H9 (cell line): ENCODE results near the gene FMNL3. TPM values are rescaled to one million over a fixed set of nuclear protein-coding genes. Genes with fewer than 3 reads are reported as not detected.

Experiments
- DNase-seq: peaks from one replicate; pipeline ENCODE4 v3.0.0-alpha.2; 2017
- H2AFZ ChIP-seq: one replicate; pipeline ENCODE4 v1.6.1; 2013; ENCODE audit warnings: mild to moderate bottlenecking, low read length, control low read depth, moderate library complexity
- H2AK5ac ChIP-seq: 2 replicates; pipeline ENCODE4 v1.6.1; 2013; ENCODE audit warnings: low read length, control low read depth, mixed read lengths; ENCODE audit not compliant: insufficient read length
- H2BK120ac ChIP-seq: one replicate; pipeline ENCODE4 v1.6.1; 2013; ENCODE audit warnings: low read depth, mild to moderate bottlenecking, low read length, control low read depth, inconsistent platforms; ENCODE audit not compliant: poor library complexity, severe bottlenecking
- H2BK12ac ChIP-seq: 2 replicates; pipeline ENCODE4 v1.6.1; 2013; ENCODE audit warnings: low read length, control low read depth, mixed read lengths, low read depth; ENCODE audit not compliant: insufficient read length
- H2BK15ac ChIP-seq: 2 replicates; pipeline ENCODE4 v1.6.1; 2013; ENCODE audit warnings: low read depth, low read length, control low read depth
- H2BK20ac ChIP-seq: one replicate; pipeline ENCODE4 v1.6.1; 2013; ENCODE audit warnings: low read depth, mild to moderate bottlenecking, low read length, control low read depth, inconsistent platforms; ENCODE audit not compliant: poor library complexity, severe bottlenecking
- H2BK5ac ChIP-seq: 2 replicates; pipeline ENCODE4 v1.6.1; 2013; ENCODE audit warnings: low read length, control low read depth, mixed read lengths; ENCODE audit not compliant: insufficient read length
- H3K14ac ChIP-seq: 2 replicates; pipeline ENCODE4 v1.6.1; 2013; ENCODE audit warnings: low read length, control low read depth; ENCODE audit not compliant: insufficient read depth
- H3K18ac ChIP-seq: 2 replicates; pipeline ENCODE4 v1.6.1; 2013; ENCODE audit warnings: low read depth, mild to moderate bottlenecking, mixed read lengths, low read length, control low read depth; ENCODE audit not compliant: insufficient read length
- H3K23ac ChIP-seq: 2 replicates; pipeline ENCODE4 v1.6.1; 2013; ENCODE audit warnings: low read length, control low read depth, mixed read lengths, low read depth; ENCODE audit not compliant: insufficient read length
- H3K23me2 ChIP-seq: 2 replicates; pipeline ENCODE4 v1.6.1; 2013; ENCODE audit warnings: low read depth, mild to moderate bottlenecking, mixed read lengths, low read length, control low read depth; ENCODE audit not compliant: insufficient read length, poor library complexity, severe bottlenecking
- H3K27ac ChIP-seq: 2 replicates; pipeline ENCODE4 v1.5.1; 2013; ENCODE audit warnings: low read length, control low read depth, mixed read lengths, low read depth; ENCODE audit not compliant: insufficient read length
- H3K27me3 ChIP-seq: 2 replicates; pipeline ENCODE4 v1.6.1; 2013; ENCODE audit warnings: low read length, control low read depth, inconsistent platforms; ENCODE audit not compliant: insufficient read depth
- H3K4ac ChIP-seq: 2 replicates; pipeline ENCODE4 v1.6.1; 2013; ENCODE audit warnings: low read depth, mild to moderate bottlenecking, control low read depth, inconsistent platforms, low read length, moderate library complexity
- H3K4me1 ChIP-seq: 2 replicates; pipeline ENCODE4 v1.6.1; 2013; ENCODE audit warnings: low read length, control low read depth, inconsistent platforms; ENCODE audit not compliant: insufficient read depth
- H3K4me2 ChIP-seq: 2 replicates; pipeline ENCODE4 v1.6.1; 2013; ENCODE audit warnings: low read length, control low read depth, mixed read lengths; ENCODE audit not compliant: insufficient read length, insufficient read depth
- H3K56ac ChIP-seq: 2 replicates; pipeline ENCODE4 v1.6.1; 2013; ENCODE audit warnings: low read depth, mild to moderate bottlenecking, mixed read lengths, low read length, control low read depth; ENCODE audit not compliant: insufficient read length
- H3K79me1 ChIP-seq: 2 replicates; pipeline ENCODE4 v1.6.1; 2013; ENCODE audit warnings: low read depth, mild to moderate bottlenecking, moderate library complexity, low read length, control low read depth, inconsistent platforms; ENCODE audit not compliant: insufficient read depth, poor library complexity, severe bottlenecking
- H3K79me2 ChIP-seq: 2 replicates; pipeline ENCODE4 v1.6.1; 2013; ENCODE audit warnings: low read length, control low read depth, inconsistent platforms; ENCODE audit not compliant: insufficient read depth
- H3K9ac ChIP-seq: 2 replicates; pipeline ENCODE4 v1.6.1; 2013; ENCODE audit warnings: low read length, control low read depth, mixed read lengths; ENCODE audit not compliant: insufficient read length; ENCODE audit errors: extremely low read depth
- H3K9me3 ChIP-seq: one replicate; pipeline ENCODE4 v1.6.1; 2013; ENCODE audit warnings: low read depth, low read length, inconsistent platforms; ENCODE audit not compliant: control insufficient read depth
- H3T11ph ChIP-seq: one replicate; pipeline ENCODE4 v1.6.1; 2013; ENCODE audit warnings: mild to moderate bottlenecking, low read length, control low read depth, inconsistent platforms
- H4K20me1 ChIP-seq: one replicate; pipeline ENCODE4 v1.6.1; 2013; ENCODE audit not compliant: control insufficient read depth, insufficient read length, insufficient read depth
- H4K5ac ChIP-seq: 2 replicates; pipeline ENCODE4 v1.6.1; 2013; ENCODE audit warnings: low read depth, mild to moderate bottlenecking, mixed read lengths, low read length, control low read depth; ENCODE audit not compliant: insufficient read length
- H4K8ac ChIP-seq: replicated peaks from 2 replicates; pipeline ENCODE4 v1.6.1; 2013; ENCODE audit warnings: low read length, control low read depth, mixed read lengths, low read depth; ENCODE audit not compliant: insufficient read length
- H4K91ac ChIP-seq: 2 replicates; pipeline ENCODE4 v1.6.1; 2013; ENCODE audit warnings: low read depth, mild to moderate bottlenecking, moderate library complexity, mixed read lengths, low read length, control low read depth; ENCODE audit not compliant: insufficient read length
- H3K27ac Mint-ChIP-seq, 3 experiments: 2 replicates in 2 of 3; 3 replicates in 1 of 3; pipeline ENCODE4 v1.8.0; 2020 to 2021; ENCODE audit warnings: mixed read lengths in 3 of 3, mild to moderate bottlenecking in 1 of 3, moderate library complexity in 1 of 3
- H3K27me3 Mint-ChIP-seq: 2 replicates; pipeline ENCODE4 v1.8.0; 2021; ENCODE audit warnings: low read depth, mild to moderate bottlenecking, moderate library complexity, mixed read lengths
- H3K36me3 Mint-ChIP-seq, 3 experiments: 2 replicates in 2 of 3; 3 replicates in 1 of 3; pipeline ENCODE4 v1.8.0; 2020 to 2021; ENCODE audit warnings: low read depth in 3 of 3, mixed read lengths in 3 of 3; ENCODE audit not compliant: insufficient read depth in 1 of 3
- H3K4me1 Mint-ChIP-seq, 2 experiments: 2 replicates each; pipeline ENCODE4 v1.8.0; 2020; ENCODE audit warnings: mixed read lengths in 2 of 2
- H3K4me3 Mint-ChIP-seq, 2 experiments: 2 replicates in 1 of 2; 3 replicates in 1 of 2; pipeline ENCODE4 v1.8.0; 2020 to 2021; ENCODE audit warnings: mild to moderate bottlenecking in 2 of 2, mixed read lengths in 2 of 2, moderate library complexity in 1 of 2
- H3K9me3 Mint-ChIP-seq, 2 experiments: 2 replicates in 1 of 2; 3 replicates in 1 of 2; pipeline ENCODE4 v1.8.0; 2020; ENCODE audit warnings: mild to moderate bottlenecking in 2 of 2, mixed read lengths in 2 of 2, moderate library complexity in 1 of 2
- CTCF ChIP-seq: fragments of 200-600 bp; sonication (generic); conservative IDR thresholded peaks from 3 replicates; pipeline ENCODE4 v1.8.0; 2021; ENCODE audit warnings: antibody characterized with exemption, mild to moderate bottlenecking
- WGBS: extraction: QIAGEN DNeasy Blood & Tissue Kit; methylation state at CpG from one replicate; pipeline ENCODE4 v1.1.7; 2013; ENCODE audit warnings: missing lambda C conversion rate, low lambda C conversion rate, mixed read lengths; ENCODE audit not compliant: insufficient read length; ENCODE audit errors: extremely low coverage; 5-methylcytosine and 5-hydroxymethylcytosine counted together
- total RNA-seq: library from RNA; stranded (reverse); gene quantifications from 2 replicates; pipeline ENCODE4 v1.2.1, GENCODE V29; 2021

Gene FMNL3
- total RNA-seq, 1 experiment from 2014 or later: 22.8 TPM

GRCh38 chr12:49667325-49668090 lies 39.7 kb downstream of the FMNL3 start:
- H3K4me2 ChIP-seq: no peak overlapping the region
- H3K27ac Mint-ChIP-seq: peak overlapping the region in 2 of 3 experiments; percentile 16 to 65; a peak in 2 of 7 replicates
- no peak for DNase-seq
- H3K9me3 Mint-ChIP-seq: no peaks in the 10 kb centered on the region
- H3K14ac ChIP-seq: no peak overlapping the region
- H3K4me1 ChIP-seq: peaks cover 6% of the 10 kb centered on the region; the same call in 1 of the 2 replicates
- H3K4me3 Mint-ChIP-seq: no peak overlapping the region
- H3K27me3 ChIP-seq: no peaks in the 10 kb centered on the region
- no peak overlapping the region for H2BK15ac ChIP-seq
- no peak overlapping the region for H2AK5ac ChIP-seq
- no peaks in the 10 kb centered on the region for H3K79me2 ChIP-seq
- TF ChIP-seq CTCF: no peak
- H2BK20ac ChIP-seq: no peak overlapping the region
- no peak overlapping the region for H3K4ac ChIP-seq
- H2BK12ac ChIP-seq: no peak overlapping the region
- H3K23ac ChIP-seq: no peak overlapping the region
- H3K9ac ChIP-seq: no peak overlapping the region
- no peak overlapping the region for H3K18ac ChIP-seq
- no peak overlapping the region for H4K8ac ChIP-seq
- no peaks in the 10 kb centered on the region for H3K27me3 Mint-ChIP-seq
- H4K20me1 ChIP-seq: no peaks in the 10 kb centered on the region
- peaks cover 15 to 26% of the 10 kb centered on the region in 2 experiments for H3K4me1 Mint-ChIP-seq
- no peak overlapping the region for H3K56ac ChIP-seq
- peaks cover 0 to 5% (median 0%) of the 10 kb centered on the region in 3 experiments; a peak in 2 of 7 replicates for H3K36me3 Mint-ChIP-seq
- H3T11ph ChIP-seq: no peak overlapping the region
- no peaks in the 10 kb centered on the region for H3K79me1 ChIP-seq
- H3K9me3 ChIP-seq: no peaks in the 10 kb centered on the region
- no peak overlapping the region for H3K27ac ChIP-seq
- WGBS: no CpG with 5 or more reads among the region's 2 CpGs
- H3K23me2 ChIP-seq: no peaks in the 10 kb centered on the region
- no peak overlapping the region for H2BK5ac ChIP-seq
- no peak overlapping the region for H2BK120ac ChIP-seq
- H4K91ac ChIP-seq: no peak overlapping the region
- no peak overlapping the region for H2AFZ ChIP-seq
- no peak overlapping the region for H4K5ac ChIP-seq
